Islet of Langerhans (tissue), 1 donor: ENCODE results near the gene MUC22.
"Not testable (repeated sequence)": the region's sequence is repeated elsewhere in the genome, so short reads cannot be mapped to it uniquely, and the experiment has no call there.

ENCODE experiments used
- FAIRE-seq: peaks from one replicate; lab custom pipeline; 2011; peaks lifted over from hg19 to GRCh38; lab: Jason Lieb, UNC

The MUC22 gene

DNA sequence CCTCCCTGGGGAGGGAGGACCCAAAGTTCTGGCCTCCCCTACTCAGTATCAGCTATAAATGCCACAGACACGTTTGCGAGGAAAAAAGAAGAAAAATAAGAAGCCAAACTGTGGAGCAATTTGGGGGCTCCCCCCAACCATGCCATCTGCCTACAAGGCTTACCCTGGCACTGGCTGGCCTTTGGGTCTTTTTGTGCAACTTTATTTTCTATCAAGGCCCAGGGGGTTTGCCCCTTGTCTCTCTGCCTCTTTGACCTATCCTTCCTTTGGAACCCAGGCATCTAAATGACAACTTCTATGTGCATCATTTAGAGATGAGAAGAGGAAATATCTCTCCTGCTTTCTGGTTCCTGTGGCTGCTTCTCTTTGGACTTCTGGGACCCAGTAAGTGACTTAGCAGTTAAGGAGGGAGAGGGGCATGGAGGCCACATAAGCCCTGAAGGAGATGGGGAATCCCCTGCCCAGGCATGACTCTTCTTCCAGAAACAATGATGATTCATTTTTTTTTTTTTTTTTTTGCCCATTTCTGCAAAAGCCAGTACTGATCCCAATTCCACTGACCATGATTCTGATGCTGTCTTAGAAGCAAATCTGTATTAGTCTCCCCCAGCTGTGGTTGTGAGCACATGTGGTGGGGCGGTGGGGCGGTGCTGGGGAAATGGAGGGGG is at the start of gene MUC22:
Gene MUC22 (plus strand): TSS at position 82 of the 668 bp plus-strand sequence. CDS start 233 bp downstream, at position 315.
- no peak for FAIRE-seq

- no peak for FAIRE-seq
These were observed 49.2 kb upstream of the MUC22 start for GRCh38 chr6:30960907-30961673.

- no peak for FAIRE-seq
These were observed 47.6 kb upstream of the MUC22 start for GRCh38 chr6:30962716-30963115.

DNA sequence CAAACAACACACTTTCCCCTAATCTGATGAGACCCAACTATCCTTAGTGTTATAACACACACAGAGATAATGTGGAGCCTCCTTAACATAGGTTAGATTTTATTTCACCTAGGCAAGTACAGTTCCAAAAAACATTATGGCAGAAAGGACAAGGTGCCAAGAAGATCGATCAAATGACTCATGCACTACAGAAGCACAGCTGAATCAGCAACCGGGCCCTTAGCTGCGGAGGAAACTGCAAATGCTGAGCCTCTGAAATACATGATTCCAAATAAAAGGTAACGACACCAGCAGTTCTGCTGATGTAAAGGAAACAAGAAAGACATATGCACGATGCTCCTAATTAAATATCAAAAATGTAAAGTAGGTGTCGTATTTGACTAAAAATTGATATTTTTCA is 46.6 kb upstream of the MUC22 start:
- peak; percentile 56 for FAIRE-seq

DNA sequence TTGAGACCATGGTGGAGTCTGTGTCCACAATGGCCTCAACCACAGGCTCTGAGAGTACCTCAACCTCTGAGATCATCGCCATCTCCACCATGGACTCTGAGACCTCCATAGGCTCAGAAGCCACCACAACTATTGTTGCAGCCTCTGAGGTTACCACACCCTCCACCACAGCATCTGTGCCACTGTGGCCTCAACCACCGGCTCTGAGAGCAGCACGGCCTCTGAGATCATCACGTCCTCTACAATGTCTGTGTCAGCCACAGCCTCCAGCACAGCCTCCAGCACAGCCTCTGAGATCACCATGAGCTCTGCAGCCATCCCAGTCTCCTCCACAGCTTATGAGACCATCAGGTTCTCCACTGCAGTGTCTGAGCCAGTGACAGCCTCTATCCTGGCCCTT is 46.2 kb upstream of the MUC22 start:
- no peak for FAIRE-seq

GRCh38 chr6:30965140-30965601 is 45.1 kb upstream of the MUC22 start:
- no peak for FAIRE-seq

DNA sequence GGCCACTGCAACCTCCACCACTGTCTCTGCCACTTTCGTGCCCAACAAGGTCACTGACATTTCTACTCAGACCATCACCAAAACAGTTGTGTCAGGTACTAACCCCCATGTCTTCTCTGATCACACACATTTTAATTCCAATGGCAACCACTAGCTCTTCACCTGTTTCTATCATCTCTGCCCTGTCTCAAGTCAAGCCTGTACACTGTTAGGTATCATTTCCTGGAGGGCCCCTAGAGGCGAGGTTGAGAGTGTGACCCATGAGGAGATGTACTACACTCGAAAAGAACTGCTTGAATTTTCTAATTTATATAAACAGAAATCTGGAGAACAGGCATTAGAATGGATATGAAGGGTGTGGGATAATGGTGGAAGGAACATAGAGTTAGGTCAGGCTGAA is 44.1 kb upstream of the MUC22 start:
- FAIRE-seq, result no peak

- FAIRE-seq, result not testable (repeated sequence)
These were observed 41.1 kb upstream of the MUC22 start for GRCh38 chr6:30969171-30969570.

DNA sequence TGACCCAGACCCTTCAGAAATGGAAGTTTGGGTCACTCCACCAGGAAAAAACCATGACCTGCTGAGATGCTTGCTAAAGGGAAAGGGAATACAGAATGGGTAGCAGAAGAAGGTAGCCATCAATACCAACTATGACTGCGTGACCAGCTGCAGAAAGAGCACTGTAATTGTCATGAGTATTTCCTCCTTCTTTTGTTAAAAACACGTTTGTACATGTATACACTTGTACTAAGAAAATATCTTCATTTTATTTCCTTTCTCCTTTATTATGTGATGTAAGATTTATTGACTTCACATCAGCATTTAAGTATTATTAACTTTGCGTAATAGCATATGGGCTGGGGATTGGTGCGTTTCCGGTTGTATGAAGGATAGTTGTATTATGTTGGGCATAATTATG is 39.3 kb upstream of the MUC22 start:
- FAIRE-seq, result no peak

DNA sequence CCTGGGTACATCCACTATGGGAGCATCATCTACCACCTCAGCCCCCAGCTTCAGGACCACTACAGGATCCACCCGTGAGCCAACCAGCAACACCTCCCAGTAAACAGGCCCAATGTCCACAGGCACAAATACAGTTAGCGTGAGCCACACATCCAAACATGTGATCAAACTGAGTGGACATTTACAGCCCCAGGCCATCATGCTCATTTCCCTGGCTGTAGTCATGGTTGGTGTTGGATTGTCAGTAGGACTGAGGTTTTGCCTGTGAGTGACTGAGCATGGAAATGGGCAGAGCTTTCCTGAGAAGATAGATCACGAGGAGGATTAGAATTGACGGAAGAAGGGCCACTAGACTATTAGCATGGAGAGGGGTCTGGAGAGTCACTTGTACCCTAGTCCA is 37.5 kb upstream of the MUC22 start:
- no peak for FAIRE-seq

DNA sequence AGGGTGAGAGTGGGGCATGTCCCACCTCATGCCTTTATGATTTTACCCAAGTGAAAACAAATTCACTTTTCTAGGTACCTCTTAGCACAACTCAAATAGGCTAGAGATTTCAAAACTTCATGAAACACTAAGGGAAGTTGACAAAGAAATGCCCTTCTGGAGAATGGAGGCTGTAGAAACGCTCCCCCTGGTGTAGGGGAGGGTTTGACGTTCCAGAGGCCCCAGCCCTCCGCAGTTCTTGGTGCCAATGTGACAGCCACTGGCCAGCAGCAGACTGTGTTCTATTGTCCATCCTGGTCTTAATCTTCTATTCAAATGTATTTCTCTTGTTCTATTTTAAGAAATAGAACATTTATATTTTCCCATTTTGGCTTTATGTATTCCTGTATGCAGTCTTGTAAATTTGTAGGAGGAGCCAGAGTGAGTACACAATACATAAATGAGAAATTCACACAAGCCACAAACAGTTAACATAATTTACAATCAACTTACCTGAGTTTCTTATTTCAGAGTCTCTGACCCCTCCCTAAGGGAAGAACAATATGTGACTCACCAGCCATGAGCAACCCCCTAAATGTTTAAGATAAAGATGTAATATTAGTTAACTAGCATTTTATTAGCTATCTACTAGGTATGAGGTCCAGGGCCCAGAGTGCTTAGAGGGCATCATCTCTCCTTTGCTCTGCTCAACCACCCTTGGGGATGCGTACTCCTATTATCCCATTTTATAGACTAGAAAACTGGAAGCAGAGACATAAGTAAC is 35.6 kb upstream of the MUC22 start:
- no peak for FAIRE-seq

DNA sequence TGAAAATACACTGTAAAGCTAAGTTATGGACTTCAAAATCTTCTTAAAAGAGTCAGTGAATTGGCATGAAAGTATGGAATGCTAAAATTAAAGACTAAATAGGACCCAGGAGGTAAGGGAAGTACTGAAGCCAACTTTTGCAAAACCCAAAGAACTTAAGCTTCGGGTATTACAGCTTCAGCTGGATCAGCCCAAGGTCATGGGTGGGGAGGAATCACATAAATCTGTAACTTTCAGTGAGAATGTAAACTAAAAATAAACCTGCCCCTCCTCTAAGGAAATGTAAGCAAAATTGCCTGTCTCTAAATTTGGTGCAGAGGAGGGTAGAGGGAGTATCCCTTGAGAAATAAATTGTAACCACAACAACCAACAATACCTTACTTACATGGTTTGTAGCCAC is 31.1 kb upstream of the MUC22 start:
- no peak for FAIRE-seq

GRCh38 chr6:30979690-30980089 is 30.6 kb upstream of the MUC22 start:
- FAIRE-seq, result no peak

GRCh38 chr6:30981942-30982772 is 28.1 kb upstream of the MUC22 start:
- FAIRE-seq, result no peak

DNA sequence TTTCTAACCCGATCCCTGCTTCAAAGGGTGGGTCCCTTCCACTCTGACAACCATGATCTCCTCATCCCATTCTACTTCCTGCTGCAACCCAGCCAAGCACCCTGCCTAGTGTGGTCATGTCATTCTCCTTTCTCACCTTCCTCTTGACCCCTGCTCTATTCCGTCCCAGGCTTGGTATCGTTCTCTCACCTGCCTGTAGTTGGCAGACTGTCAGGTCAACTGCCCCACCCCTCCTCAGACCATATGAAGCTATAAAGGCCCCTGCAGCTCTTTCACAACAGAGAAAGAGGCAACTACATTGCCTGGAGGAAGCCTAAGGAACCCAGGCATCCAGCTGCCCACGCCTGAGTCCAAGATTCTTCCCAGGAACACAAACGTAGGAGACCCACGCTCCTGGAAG is 26.8 kb upstream of the MUC22 start, which contains the start of gene MUC21:
Gene MUC21 (plus strand): TSS at position 280 of the 400 bp plus-strand sequence. CDS start 241 bp downstream, outside the sequence.
- FAIRE-seq, result no peak

DNA sequence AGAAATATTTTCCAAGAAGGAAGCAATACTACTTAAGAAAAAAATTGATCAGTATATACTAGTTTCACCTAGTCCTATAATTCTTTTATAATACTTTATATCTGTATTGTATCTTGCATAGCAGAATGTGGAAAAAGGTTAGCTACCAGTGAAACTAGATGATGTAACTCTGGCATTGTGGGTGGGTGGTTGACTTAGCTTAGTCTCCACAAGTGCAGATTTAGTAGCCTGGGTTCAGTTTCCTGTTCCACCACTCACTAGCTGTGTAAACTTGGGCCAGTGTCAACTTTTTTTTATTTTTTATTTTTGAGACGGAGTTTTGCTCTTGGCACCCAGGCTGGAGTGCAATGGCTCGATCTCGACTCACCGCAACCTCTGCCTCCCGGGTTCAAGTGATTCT is 24.8 kb upstream of the MUC22 start:
- no peak for FAIRE-seq

GRCh38 chr6:30987304-30987703 is 23.0 kb upstream of the MUC22 start:
- no peak for FAIRE-seq

DNA sequence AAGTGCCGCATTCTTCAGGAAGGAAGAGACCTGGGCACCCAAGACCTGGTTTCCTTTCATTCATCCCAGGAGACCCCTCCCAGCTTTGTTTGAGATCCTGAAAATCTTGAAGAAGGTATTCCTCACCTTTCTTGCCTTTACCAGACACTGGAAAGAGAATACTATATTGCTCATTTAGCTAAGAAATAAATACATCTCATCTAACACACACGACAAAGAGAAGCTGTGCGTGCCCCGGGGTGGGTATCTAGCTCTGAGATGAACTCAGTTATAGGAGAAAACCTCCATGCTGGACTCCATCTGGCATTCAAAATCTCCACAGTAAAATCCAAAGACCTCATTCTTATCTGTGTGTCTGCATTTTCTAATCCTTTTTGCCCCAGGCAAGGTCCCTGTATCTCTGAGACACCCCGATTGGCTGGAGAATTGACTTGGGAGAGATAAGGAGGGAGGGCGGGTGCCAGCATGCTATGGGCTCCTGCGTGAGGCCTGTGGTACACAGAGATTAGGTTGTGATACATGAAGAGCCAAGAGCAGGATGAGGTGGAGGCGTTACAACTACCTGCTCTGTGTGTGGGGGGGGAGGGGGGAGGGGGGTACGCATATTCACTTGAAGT is 22.0 kb upstream of the MUC22 start:
- FAIRE-seq, result no peak

GRCh38 chr6:30990422-30991086 is 19.7 kb upstream of the MUC22 start:
- FAIRE-seq, result no peak

DNA sequence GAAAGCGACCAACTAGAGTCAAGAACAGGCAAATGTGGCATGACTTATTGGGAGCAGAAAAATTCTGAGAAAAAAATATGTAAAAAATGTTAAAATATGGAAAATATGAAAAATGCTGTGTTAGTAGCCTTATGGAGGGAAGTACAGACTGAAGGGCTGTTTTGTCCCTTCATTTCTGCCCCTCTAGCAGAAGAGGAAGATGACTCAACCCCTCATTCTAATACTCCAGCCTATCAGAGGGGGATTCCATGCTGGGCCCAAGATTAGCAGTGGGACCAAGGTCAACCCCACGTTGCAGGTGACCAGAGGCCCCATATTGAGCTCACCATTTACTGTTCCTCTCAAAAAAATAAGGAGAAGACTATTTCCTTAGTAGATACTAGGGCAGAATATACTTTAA is 18.4 kb upstream of the MUC22 start:
- no peak for FAIRE-seq

DNA sequence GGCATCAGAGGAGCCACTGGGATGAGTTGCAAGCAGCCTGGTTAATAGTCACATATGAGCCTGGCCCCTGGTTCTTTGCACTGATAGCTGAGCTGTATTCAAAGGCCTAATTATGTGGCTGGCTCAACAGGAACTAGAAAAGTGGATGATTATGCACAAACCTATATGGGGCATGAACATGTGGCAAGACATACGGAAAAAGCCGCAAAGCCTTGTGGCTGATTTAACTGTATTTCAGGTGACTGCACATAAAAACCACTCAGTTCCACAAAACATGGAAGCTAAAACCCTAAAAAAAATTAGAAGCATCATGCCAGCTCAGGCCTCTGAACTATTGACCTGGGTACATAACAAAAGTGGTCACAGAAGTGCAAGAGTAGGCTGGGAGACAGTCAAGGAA is 13.0 kb upstream of the MUC22 start:
- no peak for FAIRE-seq
